MM.1S (cell line): Measurements from ENCODE around the gene CD38.

Source experiments
- CTCF ChIP-seq: fragments of 300-600 bp; sonication (generic); IDR thresholded peaks from 2 replicates; pipeline ENCODE4 v1.5.1; 2016; ENCODE audit warnings: antibody characterized with exemption, low read length, mixed read lengths
- EZH2 ChIP-seq: fragments of 300-600 bp; sonication (generic); optimal IDR thresholded peaks from 2 replicates; pipeline ENCODE3; 2017; ENCODE audit warnings: low read depth, mild to moderate bottlenecking, antibody characterized with exemption, low read length, mixed read lengths

- TF ChIP-seq CTCF = no peak
- no peak for TF ChIP-seq EZH2
These were observed 24.3 kb upstream of the CD38 start for GRCh38 chr4:15753786-15754185.
